ENCODE data around the gene TMEM232. TPM values are rescaled to one million over a fixed set of nuclear protein-coding genes. Genes with fewer than 3 reads are reported as not detected.
"Not testable (repeated sequence)": the region's sequence is repeated elsewhere in the genome, so short reads cannot be mapped to it uniquely, and the experiment has no call there.

The TMEM232 gene
- polyA plus RNA-seq, 10 donors = 0.39 to 1.7 (median 0.88) TPM

DNA sequence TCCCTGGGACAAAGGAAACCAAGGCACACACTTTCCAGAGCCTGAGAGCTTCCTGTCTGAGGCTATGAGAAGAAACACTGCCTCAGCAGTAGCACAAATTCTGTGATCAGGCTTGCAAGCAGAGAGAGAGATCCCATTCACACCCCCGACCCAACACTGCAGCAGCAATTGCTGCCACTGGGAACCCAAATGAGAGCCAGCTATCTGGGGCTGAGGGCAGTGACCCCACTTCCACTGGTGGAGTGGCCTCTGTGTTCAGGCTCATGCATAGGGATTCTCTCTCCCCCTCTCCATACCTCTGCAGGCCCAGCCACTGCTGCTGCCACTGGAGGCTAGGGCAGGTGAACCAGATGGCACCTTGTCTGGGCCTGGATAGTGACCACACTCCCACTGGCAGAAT, 95.2 kb downstream of the TMEM232 start:
- DNase-seq = no peak

DNA sequence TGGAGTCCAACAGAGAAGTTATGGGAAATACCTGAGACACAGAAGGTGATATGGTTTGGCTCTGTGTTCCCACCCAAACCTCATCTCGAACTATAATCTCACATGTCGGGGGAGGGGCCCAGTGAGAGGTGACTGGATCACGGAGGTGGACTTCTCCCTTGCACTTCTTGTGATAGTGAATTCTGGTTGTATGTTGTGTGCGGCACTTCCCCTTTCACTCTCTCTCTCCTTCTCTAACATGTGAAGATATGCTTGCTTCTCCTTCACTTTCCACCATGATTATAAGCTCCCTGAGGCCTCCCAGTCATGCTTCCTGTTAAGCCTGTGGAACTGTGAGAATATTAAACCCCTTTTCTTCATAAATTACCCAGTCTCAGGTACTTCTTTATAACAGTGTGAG, 96.1 kb downstream of the TMEM232 start:
- no peak for DNase-seq

DNA sequence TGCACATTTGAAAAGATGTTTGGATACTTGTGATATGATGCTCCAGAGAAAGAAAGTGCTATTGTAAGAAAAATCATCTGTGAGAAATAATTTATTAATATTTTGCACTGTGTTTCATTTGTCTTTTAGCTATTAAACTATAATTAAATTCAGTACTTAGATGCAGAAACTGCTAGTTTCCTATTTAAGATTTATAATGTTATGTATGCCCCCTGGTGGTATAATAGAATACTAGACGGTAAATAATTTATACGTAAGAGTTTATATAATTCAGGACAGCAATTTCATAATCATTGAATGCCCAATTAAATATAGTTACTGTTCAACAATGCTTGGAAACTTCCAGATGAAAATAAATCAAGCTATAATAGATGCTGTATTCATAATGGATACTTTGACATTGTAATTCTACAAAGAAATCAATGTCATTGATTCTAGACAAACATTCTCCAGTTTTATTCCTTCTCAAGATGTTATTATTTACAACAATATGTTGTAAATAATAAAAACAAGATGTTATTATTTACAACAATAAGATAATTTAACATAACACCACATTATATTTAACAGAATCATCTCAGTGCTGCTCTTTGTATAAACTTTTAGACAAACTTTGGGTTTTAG, 101.0 kb downstream of the TMEM232 start:
- DNase-seq = peak; percentile 3 to 16 (median 12)

DNA sequence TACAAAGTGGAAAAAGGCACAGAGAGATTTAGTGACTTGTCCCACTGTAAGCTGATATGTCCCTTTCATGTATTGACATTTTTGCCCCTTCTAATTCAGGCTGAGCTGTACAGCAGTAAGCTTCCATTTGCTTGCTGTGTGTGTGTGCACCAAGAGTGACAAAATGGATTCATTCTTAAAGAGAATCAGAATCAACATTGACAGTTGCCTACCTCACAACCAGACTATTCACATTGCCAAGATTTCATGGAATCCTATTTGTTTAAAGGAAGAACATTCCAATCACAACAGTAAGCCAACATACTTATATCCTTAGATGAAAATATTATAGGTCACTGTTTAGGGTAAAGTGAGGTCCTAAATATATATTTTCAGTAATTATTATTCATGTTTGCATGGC, 102.6 kb downstream of the TMEM232 start:
- peak in 1 of 3 donors; percentile 33 for DNase-seq

DNA sequence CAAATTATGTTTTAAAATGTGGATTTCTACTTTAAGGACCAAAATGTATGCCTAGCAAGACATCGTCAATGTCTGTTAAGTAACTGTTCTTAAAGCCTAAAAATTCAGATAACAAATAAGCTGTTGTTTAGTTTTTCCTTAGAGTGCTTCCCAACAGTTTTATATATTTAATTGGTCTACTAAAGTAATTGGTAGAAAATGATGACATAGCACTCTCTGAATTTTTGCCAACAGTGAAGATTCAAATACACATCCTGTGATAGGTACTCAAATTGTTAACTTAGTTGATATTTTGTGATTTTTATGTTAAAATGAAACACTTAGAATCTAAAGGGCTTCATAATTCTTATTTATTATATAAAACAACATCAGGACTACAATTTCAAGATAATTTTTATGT, 107.5 kb downstream of the TMEM232 start:
- DNase-seq = no peak

DNA sequence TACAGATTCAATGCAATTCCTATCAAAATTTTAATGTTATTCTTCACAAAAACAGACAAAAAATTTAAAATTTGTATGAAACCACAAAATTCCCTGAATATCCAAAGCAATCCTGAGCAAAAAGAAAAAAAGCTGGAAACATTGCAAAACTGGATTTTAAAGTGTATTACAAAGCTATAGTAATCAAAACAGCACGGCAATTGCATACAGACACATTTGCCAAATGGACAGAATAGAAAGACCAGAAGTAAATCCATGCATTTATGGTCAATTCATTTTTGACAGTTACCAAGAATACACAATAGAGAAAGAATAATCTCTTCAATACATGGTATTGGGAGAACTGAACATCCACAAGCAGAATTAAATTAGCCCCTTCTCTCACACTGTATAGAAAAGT, 110.5 kb downstream of the TMEM232 start:
- DNase-seq = no peak

DNA sequence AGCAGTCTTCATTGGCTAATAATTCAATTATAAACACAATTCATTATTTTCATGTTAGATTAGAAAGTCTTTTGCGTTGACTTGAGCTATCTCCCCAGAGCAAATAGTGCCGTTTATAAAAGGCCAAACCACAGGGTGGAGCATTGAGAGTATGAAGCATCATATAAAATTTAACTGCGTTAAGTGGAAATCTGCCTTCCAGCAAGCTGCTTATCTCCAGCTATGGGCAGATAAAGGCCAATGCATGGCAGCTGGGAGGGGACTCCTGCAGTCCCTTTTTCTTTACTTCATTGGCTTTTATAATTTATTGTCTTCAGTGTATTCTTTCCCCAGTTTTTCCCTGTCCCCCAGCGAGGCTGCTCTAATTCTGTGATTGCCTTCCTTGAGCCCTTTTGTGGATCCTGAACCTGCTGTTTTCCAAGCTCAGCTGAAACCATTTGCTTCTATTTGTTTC, 113.7 kb downstream of the TMEM232 start:
- DNase-seq = no peak

DNA sequence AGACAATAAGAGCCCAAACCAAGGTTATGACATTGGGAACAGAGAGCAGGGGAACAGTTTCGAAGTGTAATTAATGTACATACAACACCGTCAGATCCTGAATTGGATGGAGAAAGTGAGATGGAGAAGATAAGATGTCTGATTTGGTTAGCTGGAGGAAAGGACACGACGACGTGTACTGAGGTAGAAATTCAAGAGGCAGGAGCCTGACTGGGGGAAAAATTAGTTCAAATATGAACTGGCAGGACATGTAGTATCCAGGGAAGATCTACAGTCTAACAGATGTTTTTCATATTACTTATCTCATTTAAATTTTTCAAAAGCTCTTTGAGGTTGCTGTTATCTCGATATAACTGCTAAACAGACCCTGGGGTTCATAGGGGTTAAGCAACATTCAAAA, 114.7 kb downstream of the TMEM232 start:
- DNase-seq = no peak

DNA sequence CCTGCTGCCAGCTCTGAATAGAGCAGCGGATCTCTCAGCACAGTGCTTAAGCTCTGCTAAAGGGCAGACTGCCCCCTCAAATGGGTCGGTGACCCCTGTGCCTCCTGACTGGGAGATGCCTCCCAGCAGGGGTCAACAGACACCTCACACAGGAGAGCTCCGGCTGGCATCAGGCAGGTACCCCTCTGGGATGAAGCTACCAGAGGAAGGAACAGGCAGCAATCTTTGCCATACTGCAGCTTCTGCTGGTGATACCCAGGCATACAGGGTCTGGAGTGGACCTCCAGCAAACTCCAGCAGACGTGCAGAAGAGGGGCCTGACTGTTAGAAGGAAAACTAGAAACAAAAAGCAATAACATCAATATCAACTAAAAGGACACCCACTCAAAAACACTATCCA, 131.6 kb downstream of the TMEM232 start:
- DNase-seq = no peak

DNA sequence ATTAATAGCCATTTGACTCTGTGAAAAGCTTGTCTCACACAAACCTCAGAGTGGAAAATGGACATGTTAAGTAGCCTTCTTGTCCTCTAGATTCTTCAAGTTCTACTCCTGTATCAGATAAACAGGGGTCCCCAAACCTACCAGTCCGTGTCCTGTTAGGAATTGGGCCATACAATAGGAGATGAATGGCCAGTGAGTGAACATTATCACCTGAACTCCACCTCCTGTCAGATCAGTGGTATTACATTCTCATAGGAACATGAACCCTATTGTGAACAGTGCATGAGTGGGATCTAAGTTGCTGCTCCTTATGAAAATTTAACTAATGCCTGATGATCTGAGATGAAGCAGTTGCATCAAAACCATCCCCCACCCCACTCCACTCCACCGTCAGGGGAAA, 136.3 kb downstream of the TMEM232 start:
- peak in 1 of 3 donors; percentile 6 for DNase-seq

DNA sequence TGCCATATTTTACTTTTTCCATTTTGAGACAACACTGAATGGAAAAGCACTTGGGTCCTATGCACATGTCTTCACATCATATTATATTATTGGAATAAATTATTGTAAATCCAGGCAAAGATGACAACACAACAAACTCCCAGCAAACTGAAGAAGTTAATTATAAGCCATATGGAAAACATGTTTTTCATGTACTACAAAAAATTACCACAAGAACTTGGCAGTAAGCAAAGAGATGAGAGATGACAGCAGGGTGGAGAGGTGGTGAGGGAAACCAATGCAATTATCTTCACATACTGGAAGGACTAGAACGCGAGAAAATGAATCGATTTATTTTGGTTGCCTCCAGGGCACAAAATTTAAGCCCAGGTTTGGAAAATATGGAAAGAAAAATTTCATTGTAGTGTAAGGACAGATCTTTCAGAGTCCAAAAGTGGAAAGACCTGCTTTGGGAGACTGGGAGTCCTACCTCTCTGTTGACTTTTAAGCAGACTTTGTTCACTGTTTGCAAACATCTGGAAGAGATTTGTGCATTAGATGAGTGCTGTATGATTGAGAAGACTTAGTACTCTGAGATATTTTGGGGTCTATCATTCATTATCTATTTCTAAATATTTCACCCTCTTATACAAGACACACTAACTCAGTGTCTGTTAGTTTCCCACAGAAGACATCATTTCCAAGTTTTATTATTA, 138.0 kb downstream of the TMEM232 start:
- peak in 2 of 3 donors; percentile 3 to 10 for DNase-seq

DNA sequence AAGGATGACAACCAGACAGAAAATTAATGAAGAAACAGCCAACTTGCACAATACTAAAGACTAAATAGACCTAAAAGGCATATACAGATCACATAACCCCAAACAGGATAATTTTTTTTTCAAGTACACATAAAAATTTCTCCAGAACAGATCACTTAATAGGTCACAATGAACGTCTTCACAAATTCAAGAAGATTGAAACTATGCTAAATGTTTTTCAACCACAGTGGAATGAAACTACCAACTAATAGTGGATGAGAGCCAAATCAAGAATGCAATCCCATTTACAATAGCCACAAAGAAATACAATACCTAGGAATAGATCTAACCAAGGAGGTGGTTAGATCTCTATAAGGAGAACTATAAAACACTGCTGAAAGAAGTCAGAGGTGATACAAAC, 145.8 kb downstream of the TMEM232 start:
- DNase-seq = no peak

DNA sequence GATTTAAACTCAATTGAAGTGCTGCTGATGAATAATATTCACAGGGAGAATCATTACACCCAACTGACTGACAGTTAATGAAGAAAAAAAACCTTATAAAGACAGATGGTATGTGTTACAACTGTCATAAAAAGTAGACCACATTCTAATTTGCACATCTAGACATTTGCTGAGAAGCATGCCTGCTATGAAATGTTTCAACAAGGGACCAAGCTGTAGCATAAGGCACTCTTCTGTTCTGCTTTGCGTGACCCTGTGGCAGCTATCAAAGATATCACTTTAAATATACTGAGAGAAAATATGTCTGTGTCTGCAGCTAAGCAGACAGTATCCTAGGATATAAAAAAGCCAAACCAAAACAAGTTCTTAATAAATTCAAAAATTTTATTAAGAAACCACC, 153.7 kb downstream of the TMEM232 start:
- DNase-seq = no peak

DNA sequence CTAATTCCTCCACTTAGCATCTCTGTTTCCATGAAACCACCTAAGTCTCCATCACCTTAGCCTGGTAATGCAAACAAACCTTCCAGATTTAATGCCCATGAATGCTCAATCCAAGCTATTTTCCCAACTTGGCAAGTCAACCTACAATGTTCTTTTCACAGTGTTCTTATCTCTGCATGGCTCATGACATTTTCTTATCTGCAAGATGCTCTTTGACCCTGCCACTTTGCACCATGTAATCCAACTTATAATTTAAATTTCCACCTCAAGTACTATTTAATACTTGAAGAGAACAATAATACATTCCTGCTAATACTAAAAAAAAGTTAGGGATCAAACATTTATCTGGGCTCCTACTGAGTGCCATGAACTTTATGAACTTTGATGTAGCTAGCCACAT, 164.3 kb downstream of the TMEM232 start:
- DNase-seq = no peak

DNA sequence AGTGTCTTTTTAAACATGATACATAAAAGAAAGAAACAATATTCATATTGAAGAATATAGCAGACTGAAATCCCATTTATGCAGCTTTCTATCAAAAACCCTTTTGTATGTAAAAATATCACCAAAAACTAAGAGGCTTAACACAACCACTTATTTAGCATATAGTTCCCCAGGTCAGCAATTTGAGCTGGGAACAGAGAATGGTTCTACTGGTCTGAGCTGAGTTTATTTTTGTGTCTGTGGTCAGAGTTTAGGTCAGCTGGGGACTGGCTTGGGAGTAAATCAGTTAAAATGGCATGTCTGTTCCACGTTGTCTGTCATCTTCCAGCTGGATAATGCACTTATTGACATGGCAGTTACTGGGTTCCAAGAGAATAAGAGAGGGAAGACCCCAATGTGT, 165.0 kb downstream of the TMEM232 start:
- no peak for DNase-seq

DNA sequence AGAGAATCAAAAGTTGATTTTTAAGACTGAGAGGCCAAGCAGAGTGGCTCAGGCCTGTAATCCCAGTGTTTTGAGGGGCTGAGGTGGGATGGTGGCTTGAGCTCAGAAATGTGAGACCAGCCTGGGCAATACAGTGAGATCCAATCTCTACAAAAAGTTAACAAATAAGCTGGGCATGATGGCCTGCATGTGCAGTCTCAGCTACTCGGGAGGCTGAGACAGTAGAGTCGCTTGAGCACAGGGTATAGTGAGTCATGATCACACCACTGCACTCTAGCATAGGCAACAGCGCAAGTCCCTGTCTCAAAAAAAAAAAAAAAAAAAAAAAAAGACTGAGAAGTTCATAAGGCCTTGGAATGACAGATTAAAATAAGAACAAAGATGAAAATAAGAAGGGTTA, 177.2 kb downstream of the TMEM232 start:
- no peak for DNase-seq

DNA sequence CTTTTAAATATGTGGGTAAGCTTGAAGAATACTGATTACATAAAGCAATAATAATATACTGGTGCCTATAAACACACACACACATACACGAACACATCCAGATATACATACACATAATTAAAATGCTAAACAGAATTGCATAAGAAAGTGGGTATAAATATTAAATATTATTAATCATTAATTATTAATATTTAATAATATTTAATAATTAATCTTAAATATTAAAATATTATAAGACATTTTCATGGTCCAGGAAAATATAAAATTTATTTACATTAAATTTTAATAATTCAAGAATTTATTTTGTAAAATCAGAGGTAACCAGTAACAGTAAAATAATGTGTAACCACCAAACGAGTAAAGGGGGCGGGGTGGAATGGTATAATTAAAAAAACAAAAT, 178.3 kb downstream of the TMEM232 start:
- no peak for DNase-seq

DNA sequence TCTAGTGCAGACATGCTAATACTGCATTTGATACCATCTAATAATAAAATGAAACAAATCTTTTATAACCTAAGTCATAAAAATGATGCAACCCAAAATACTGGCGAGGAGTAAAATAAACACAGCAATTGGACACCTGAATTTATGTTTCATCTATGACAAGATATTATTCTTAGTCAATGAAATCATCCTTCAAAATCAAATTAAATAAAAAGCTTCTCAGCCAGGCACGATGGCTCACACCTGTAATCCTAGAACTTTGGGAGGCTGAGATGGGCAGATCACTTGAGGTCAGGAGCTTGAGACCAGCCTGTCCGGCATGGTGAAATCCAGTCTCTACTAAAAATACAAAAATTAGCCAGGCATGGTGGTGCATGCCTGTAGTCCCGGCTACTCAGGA, 179.0 kb downstream of the TMEM232 start:
- no peak for DNase-seq

DNA sequence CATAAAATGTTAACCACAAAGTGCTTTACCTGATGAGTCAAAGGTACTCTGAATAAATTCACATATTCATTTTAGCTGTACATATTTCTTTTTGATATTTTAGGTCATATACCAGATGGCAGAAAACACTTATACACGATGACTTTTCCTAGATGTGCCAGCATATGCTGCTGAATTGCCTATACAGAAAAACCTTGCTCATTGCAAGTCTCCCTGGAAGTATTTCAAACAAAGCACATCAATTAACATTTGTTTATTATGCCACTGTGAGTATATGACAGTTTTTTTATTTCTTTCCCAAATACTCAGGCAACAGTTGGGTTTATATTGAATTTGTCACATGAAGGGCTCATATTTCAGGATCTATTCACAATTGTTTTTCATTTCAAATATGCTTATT, 180.8 kb downstream of the TMEM232 start:
- peak in 1 of 3 donors; percentile 4 for DNase-seq

DNA sequence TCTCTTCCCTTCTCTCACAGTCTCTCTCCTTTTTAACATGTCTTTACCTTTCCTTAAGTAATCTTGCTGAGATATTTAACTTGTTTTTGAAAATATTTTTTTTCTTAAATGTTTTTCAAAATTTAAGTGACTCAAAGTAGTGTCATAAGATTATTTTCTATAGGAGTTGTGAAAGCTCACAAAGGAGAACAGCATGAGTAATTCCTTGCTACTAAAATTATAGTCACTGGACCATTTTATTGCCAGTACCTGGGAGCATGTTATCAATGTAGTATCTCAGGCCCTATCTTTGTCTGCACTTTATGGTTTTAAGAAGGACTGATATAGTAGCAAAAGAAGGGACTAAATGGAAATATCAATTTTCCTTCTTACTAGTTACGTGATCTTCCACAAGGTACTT, 181.9 kb downstream of the TMEM232 start:
- no peak for DNase-seq

DNA sequence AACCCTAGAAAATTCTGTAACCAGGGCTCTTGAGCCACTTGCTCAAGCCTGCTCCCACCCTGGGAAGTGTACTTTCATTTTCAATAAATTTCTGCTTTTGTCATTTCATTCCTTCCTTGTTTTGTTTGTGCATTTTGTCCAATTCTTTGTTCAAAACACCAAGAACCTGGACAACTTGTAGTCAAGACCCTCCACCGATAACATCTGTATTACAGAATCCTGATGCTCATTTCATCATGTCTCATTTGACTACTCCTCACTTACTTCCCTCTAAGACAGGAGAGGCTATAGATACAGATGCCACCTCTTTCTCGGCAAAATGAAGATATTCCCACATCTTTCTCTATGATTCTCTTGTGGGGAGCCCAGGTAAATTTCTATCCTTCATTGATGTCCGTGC, 183.5 kb downstream of the TMEM232 start:
- DNase-seq = no peak

DNA sequence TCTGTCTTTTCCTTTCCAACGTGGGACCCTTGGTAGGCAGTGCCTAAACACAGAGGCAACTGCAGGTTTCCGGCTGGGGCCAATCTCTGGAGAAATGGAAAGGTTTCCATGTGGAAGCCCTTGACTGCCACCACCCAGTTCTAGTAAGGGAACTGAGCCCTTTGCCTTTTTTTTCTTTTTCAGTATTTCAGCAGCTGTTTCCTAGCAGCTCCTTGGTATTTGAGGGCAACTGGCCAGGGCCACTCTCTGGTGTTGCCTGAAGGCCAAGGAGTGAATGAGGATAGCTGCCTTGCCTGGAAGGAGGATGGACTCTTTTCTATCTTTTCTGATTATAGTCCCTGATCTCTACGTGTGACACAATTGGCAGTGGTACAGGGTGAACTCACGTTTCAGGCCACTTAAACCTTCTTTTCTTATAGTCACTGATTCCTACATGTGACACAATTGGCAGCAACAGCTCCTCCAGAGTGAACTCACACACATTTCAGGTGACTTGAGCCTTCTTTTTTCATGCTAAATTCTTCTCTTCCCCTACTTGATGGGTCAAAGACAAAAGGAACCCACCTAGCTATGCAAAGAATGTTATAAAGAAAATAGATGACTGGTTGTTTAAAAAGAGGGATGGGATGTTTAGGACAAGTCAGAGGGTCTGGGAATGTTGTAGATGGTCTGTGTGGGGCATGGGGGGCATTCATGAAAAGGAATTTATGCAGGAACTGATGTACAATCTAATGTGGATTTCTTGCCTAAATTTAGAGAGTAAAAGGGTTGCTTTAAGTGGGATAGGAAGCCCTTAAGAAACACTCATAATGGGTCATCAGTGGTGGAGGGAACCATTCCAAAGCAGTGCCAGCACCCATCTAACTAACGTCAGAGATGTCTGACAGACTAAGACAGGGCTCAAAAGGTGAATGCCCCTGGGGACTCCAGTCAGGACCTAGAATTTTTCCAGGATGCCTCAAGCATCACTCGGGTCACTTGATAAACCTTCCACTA, 190.1 kb downstream of the TMEM232 start:
- DNase-seq = peak in 2 of 3 donors; percentile 1 to 3

DNA sequence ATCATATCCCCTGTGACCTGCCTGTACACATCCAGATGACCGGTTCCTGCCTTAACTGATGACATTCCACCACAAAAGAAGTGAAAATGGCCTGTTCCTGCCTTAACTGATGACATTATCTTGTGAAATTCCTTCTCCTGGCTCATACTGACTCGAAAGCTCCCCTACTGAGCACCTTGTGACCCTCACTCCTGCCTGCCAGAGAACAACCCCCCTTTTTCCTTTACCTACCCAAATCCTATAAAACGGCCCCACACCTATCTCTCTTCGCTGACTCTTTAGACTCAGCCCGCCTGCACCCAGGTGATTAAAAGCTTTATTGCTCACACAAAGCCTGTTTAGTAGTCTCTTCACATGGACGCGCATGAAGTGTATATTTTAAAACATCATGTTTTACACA, 191.3 kb downstream of the TMEM232 start:
- DNase-seq = not testable (repeated sequence)

Measured in muscle of back (tissue), 11 donors.